Colonic mucosa (tissue), 4 donors: ENCODE measurements around the gene CDH5. TPM values are rescaled to one million over a fixed set of nuclear protein-coding genes. Genes with fewer than 3 reads are reported as not detected.
"Not testable (repeated sequence)": the region's sequence is repeated elsewhere in the genome, so short reads cannot be mapped to it uniquely, and the experiment has no call there.

ENCODE experiments used
- DNase-seq: peaks from one replicate; pipeline ENCODE4 v3.0.0-alpha.2; 2020
- H3K27ac ChIP-seq: fragments of 200-600 bp; one replicate; pipeline ENCODE4 v1.8.0; 2021
- H3K27me3 ChIP-seq: fragments of 200-600 bp; one replicate; pipeline ENCODE4 v1.8.0; 2021
- H3K36me3 ChIP-seq: fragments of 200-600 bp; one replicate; pipeline ENCODE4 v1.8.0; 2021
- H3K4me1 ChIP-seq: fragments of 200-600 bp; one replicate; pipeline ENCODE4 v1.8.0; 2021; ENCODE audit warnings: mild to moderate bottlenecking
- H3K4me3 ChIP-seq: fragments of 200-600 bp; one replicate; pipeline ENCODE4 v1.8.0; 2021
- H3K9ac ChIP-seq, 2 donors: one replicate each; pipeline ENCODE4 v1.7.0; 2013; ENCODE audit warnings: control low read depth in 2 of 2, low read depth in 2 of 2, low read length in 2 of 2
- H3K9me3 ChIP-seq: fragments of 200-600 bp; one replicate; pipeline ENCODE4 v1.8.0; 2021
- intact Hi-C: fragments of 100-400 bp; cut with DNase I; formaldehyde crosslinking; loops from one replicate; pipeline ENCODE4 v1.14.1; 2022
- total RNA-seq, 2 donors: library from RNA; stranded (reverse); fragmentation: NEBNext Ultra II Directional in 1 of 2; extraction: Animal tissue kit (Norgen Biotek cat#: 25700) in 1 of 2; gene quantifications; one replicate each; pipeline ENCODE4 v1.2.1, GENCODE V29; 2021
- TF ChIP-seq, protein P1 (sequence below): fragments of 200-600 bp; IDR thresholded peaks from one replicate; pipeline ENCODE4 v1.8.0; 2022; ENCODE audit warnings: antibody characterized with exemption, mild to moderate bottlenecking
- donor health status: healthy.
- donor health status: DM: no; HTN: no; CAD: no.
- donor health status: DM: no; HTN: no; CAD: no.

Gene CDH5
- total RNA-seq, 2 donors from 2014 or later: 4.4 to 15.2 TPM

DNA sequence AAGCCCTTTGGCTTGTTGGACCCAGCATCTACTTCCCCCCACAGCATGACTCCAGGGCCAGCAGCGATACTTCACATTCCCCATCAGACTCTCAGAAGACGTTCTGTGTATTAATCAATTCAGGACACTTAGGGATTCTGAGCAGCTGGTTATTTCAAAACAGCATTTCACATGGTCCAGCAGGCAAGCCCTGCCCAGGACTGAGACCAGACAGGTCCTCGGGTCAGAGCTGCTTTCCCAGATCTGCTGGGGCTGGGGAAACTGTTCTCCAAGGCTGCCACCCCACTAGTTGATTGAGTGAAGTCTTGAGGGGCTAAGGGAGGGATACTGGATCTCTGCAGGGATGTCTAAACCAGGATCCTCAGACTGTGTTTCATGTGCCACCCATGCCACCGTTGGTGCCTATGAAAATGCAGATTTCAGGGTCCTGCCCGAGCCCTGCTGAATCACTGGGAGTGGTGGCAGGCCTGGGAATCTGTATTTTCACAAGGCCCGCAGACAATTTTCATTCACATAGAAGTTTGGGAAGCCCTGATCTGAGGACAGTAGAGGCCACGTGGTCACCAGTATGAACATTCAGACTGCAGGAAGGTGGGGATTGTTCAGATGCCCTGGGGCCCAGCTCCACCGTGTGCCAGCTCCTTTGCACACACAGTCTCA, 40.6 kb upstream of the CDH5 start:
- Histone ChIP-seq H3K9ac (no peak overlapping the region), H3K27ac (no peak overlapping the region), H3K4me3 (no peak overlapping the region), H3K4me1 (no peaks in the 10 kb centered on the region), H3K36me3 (no peaks in the 10 kb centered on the region), H3K27me3 (no peaks in the 10 kb centered on the region), H3K9me3 (no peaks in the 10 kb centered on the region)
- DNase-seq: no peak
- TF ChIP-seq, protein P1, sequence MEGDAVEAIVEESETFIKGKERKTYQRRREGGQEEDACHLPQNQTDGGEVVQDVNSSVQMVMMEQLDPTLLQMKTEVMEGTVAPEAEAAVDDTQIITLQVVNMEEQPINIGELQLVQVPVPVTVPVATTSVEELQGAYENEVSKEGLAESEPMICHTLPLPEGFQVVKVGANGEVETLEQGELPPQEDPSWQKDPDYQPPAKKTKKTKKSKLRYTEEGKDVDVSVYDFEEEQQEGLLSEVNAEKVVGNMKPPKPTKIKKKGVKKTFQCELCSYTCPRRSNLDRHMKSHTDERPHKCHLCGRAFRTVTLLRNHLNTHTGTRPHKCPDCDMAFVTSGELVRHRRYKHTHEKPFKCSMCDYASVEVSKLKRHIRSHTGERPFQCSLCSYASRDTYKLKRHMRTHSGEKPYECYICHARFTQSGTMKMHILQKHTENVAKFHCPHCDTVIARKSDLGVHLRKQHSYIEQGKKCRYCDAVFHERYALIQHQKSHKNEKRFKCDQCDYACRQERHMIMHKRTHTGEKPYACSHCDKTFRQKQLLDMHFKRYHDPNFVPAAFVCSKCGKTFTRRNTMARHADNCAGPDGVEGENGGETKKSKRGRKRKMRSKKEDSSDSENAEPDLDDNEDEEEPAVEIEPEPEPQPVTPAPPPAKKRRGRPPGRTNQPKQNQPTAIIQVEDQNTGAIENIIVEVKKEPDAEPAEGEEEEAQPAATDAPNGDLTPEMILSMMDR: no peak
- intact Hi-C loops: no loop called here

DNA sequence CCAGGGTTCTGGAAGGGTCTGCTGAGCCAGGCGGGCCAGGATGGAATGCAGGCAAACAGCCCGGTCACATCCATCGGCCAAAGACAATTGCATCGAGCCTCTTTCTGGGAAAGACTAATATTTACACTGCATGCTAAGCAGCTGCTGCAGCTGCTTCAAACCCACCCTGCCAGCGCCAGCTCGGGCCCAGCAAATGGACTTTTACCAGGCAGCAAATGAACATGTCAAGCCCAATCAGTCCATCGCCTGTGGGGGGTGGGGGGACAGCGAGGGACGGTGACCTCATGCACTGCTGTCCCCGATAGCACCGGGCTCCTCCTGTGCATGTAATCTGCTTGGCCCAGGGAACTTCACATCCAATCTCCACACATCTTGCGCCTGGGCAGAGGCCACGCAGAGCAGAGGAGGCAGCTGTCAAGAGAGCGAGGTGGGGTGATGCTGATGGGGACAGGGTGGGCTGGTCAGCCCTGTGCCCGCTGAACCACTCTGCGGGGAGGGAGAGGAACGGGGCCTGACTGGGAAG, 39.4 kb upstream of the CDH5 start:
- peak; percentile 49 for DNase-seq
- intact Hi-C loops: no loop called here

GRCh38 chr16:66328282-66328681, 38.2 kb upstream of the CDH5 start:
- Histone ChIP-seq H3K27ac (no peak overlapping the region), H3K4me3 (no peak overlapping the region), H3K27me3 (no peaks in the 10 kb centered on the region), H3K4me1 (no peaks in the 10 kb centered on the region), H3K36me3 (no peaks in the 10 kb centered on the region), H3K9ac (peak overlapping the region in 1 of 2 donors; percentile 24), H3K9me3 (no peaks in the 10 kb centered on the region)
- DNase-seq: no peak
- TF ChIP-seq, protein P1: no peak
- intact Hi-C loops: no loop called here

More for the DNA sequence above, 39.4 kb upstream of the CDH5 start:
- Histone ChIP-seq H3K27ac (peak overlapping the region; percentile 27), H3K4me1 (no peaks in the 10 kb centered on the region), H3K9ac (no peak overlapping the region), H3K4me3 (no peak overlapping the region), H3K36me3 (no peaks in the 10 kb centered on the region), H3K9me3 (no peaks in the 10 kb centered on the region), H3K27me3 (no peaks in the 10 kb centered on the region)
- TF ChIP-seq, protein P1: no peak

- intact Hi-C loops, H3K9ac ChIP-seq, H3K27me3 ChIP-seq, H3K27ac ChIP-seq, H3K4me1 ChIP-seq, H3K36me3 ChIP-seq, H3K4me3 ChIP-seq, H3K9me3 ChIP-seq, DNase-seq: not testable (repeated sequence)
Measured at GRCh38 chr16:66331464-66331863, 35.0 kb upstream of the CDH5 start.

DNA sequence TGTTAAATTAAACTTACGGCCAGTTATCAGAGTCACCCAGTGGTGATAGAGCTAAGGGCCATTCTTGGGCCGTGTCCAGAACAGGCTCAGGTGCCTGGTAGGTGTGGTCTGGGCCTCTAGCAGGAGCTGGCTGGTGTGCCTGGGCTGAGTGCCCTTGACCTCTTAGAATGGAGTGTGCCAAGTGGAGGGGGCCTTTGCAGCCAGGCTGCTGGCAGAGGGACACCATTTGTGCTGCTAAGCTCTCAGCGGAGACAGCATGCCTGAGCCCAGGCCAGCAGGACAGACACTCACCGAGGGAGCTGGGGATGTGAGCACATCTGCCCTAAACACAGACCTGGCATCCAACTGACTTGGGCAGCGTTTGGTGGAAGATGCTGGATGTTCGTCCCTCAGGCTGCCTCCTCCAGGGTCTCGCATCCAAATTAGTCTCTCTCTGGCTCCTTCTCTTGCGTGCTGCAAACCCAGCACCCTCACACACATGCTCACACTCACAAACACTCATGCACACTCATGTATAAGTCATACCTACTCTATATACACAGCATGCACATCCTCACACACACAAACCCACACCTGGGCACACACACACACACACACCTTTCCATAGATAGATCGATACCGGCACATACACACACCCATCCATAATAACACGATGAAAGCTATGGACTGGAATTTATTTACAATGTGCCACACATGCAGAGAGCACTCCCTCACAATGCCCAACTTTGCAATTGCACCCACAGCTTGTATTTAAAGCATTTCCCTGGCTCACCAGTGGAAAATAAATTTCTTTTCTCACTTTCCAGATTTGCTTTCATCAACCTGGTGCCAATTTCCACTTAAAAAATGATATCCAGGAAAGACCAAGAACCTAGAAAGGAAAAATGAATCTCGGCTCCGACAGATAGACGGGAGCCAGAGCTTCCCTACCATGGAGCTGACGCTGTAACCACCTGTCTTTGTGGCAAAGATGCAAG, 33.6 kb upstream of the CDH5 start:
- intact Hi-C loops: no loop called here
- Histone ChIP-seq H3K27me3 (no peaks in the 10 kb centered on the region), H3K27ac (no peak overlapping the region), H3K36me3 (no peaks in the 10 kb centered on the region), H3K4me3 (no peak overlapping the region), H3K9me3 (no peaks in the 10 kb centered on the region), H3K9ac (no peak overlapping the region), H3K4me1 (no peaks in the 10 kb centered on the region)
- DNase-seq: no peak
- TF ChIP-seq, protein P1: no peak
